GM19328 (cell line): Measurements from ENCODE around the gene RAPGEF2.

Experiments used
- ATAC-seq: cut with Tn5 transposase; IDR thresholded peaks from one replicate; pipeline ENCODE4 v1.9.1; 2021; ENCODE audit warnings: mild to moderate bottlenecking, moderate library complexity; ENCODE audit not compliant: unreplicated experiment

The RAPGEF2 gene

GRCh38 chr4:159188646-159189045 is 85.8 kb downstream of the RAPGEF2 start:
- no peak for ATAC-seq

GRCh38 chr4:159190651-159191050 is 87.8 kb downstream of the RAPGEF2 start:
- ATAC-seq: no peak

GRCh38 chr4:159191989-159192388 is 89.1 kb downstream of the RAPGEF2 start:
- no peak for ATAC-seq

GRCh38 chr4:159193046-159193620 is 90.3 kb downstream of the RAPGEF2 start:
- ATAC-seq: no peak

GRCh38 chr4:159195361-159195769 is 92.5 kb downstream of the RAPGEF2 start:
- ATAC-seq: no peak

GRCh38 chr4:159197260-159197884 is 94.5 kb downstream of the RAPGEF2 start:
- ATAC-seq: no peak

- no peak for ATAC-seq
Observed at GRCh38 chr4:159197885-159198269, 95.0 kb downstream of the RAPGEF2 start.

GRCh38 chr4:159199826-159200225 is 96.9 kb downstream of the RAPGEF2 start:
- no peak for ATAC-seq

GRCh38 chr4:159201168-159201567 is 98.3 kb downstream of the RAPGEF2 start:
- no peak for ATAC-seq

- no peak for ATAC-seq
Observed at GRCh38 chr4:159204566-159204965, 101.7 kb downstream of the RAPGEF2 start.

GRCh38 chr4:159205466-159205865 is 102.6 kb downstream of the RAPGEF2 start:
- ATAC-seq: no peak

GRCh38 chr4:159206427-159206871 is 103.6 kb downstream of the RAPGEF2 start:
- peak; percentile 95 for ATAC-seq

- no peak for ATAC-seq
Observed at GRCh38 chr4:159209249-159209648, 106.4 kb downstream of the RAPGEF2 start.

GRCh38 chr4:159210975-159211374 is 108.1 kb downstream of the RAPGEF2 start:
- no peak for ATAC-seq

GRCh38 chr4:159212675-159213293 is 109.9 kb downstream of the RAPGEF2 start:
- no peak for ATAC-seq

- ATAC-seq: no peak
Observed at GRCh38 chr4:159216834-159217233, 114.0 kb downstream of the RAPGEF2 start.

GRCh38 chr4:159219862-159220261 is 117.0 kb downstream of the RAPGEF2 start:
- ATAC-seq: no peak

GRCh38 chr4:159220353-159220752 is 117.5 kb downstream of the RAPGEF2 start:
- no peak for ATAC-seq

GRCh38 chr4:159221280-159221679 is 118.4 kb downstream of the RAPGEF2 start:
- no peak for ATAC-seq

- no peak for ATAC-seq
Observed at GRCh38 chr4:159222043-159222552, 119.2 kb downstream of the RAPGEF2 start.

- ATAC-seq: no peak
Observed at GRCh38 chr4:159224408-159224807, 121.5 kb downstream of the RAPGEF2 start.

GRCh38 chr4:159227378-159227777 is 124.5 kb downstream of the RAPGEF2 start:
- ATAC-seq: no peak
